K562 (cell line): ENCODE data around the gene TP53RK. TPM values are rescaled to one million over a fixed set of nuclear protein-coding genes. Genes with fewer than 3 reads are reported as not detected.
A peak's percentile ranks its signal among the peaks of the same experiment; 100 is the strongest.

ENCODE experiments used
- BRCA1 ChIP-seq, 2 experiments: fragments of 450-650 bp in 1 of 2; sonication (generic) in 1 of 2; formaldehyde crosslinking in 1 of 2; IDR thresholded peaks; 2 replicates each; pipeline versions ENCODE4 v1.5.0 to v1.6.1; 2017 to 2020; ENCODE audit warnings: mild to moderate bottlenecking in 1 of 2, missing genetic modification reagents in 1 of 2
- DEAF1 ChIP-seq: fragments of 450-650 bp; formaldehyde crosslinking; IDR thresholded peaks from 2 replicates; pipeline ENCODE4 v1.4.0; 2020; ENCODE audit warnings: mild to moderate bottlenecking, moderate library complexity
- EZH2 ChIP-seq: IDR thresholded peaks from 2 replicates; pipeline ENCODE4 v1.6.1; 2012; ENCODE audit warnings: low read depth, mild to moderate bottlenecking, inconsistent platforms, low read length, borderline replicate concordance
- HDAC3 ChIP-seq: fragments of 450-650 bp; IDR thresholded peaks from 2 replicates; pipeline ENCODE4 v1.6.1; 2018; ENCODE audit warnings: borderline replicate concordance, mild to moderate bottlenecking, moderate library complexity; ENCODE audit not compliant: partially characterized antibody
- MECOM ChIP-seq: fragments of 250-450 bp; sonication (Bioruptor Pico); IDR thresholded peaks from 2 replicates; pipeline ENCODE4 v1.8.0; 2022; ENCODE audit warnings: inconsistent platforms
- NBN ChIP-seq: fragments of 450-650 bp; IDR thresholded peaks from 2 replicates; pipeline ENCODE4 v1.6.1; 2016; ENCODE audit warnings: low read depth, mild to moderate bottlenecking
- POLR2G ChIP-seq: fragments of 200-400 bp; formaldehyde crosslinking; IDR thresholded peaks from 2 replicates; pipeline ENCODE4 v1.6.1; 2017; ENCODE audit warnings: low read depth, mild to moderate bottlenecking, antibody characterized with exemption, low read length, moderate library complexity
- REST ChIP-seq, 2 experiments: fragments of 450-650 bp; formaldehyde crosslinking in 1 of 2; IDR thresholded peaks; 2 replicates each; pipeline versions ENCODE4 v1.4.0 to v1.6.1; 2014 to 2020; ENCODE audit warnings: mild to moderate bottlenecking in 2 of 2, borderline replicate concordance in 1 of 2, low read depth in 1 of 2
- XRCC4 ChIP-seq: IDR thresholded peaks from one replicate; pipeline ENCODE4 v1.6.1; 2011; ENCODE audit not compliant: insufficient read depth, insufficient read length; ENCODE audit errors: extremely low read depth
- ZBTB33 ChIP-seq: sonication (generic); formaldehyde crosslinking; IDR thresholded peaks from 2 replicates; pipeline ENCODE4 v1.8.1; 2023; ENCODE audit warnings: mild to moderate bottlenecking, missing genetic modification reagents
- ZC3H8 ChIP-seq: fragments of 450-650 bp; IDR thresholded peaks from 2 replicates; pipeline ENCODE4 v1.6.1; 2017
- ZNF212 ChIP-seq: fragments of 450-650 bp; formaldehyde crosslinking; IDR thresholded peaks from 2 replicates; pipeline ENCODE4 v1.4.0; 2020; ENCODE audit warnings: mild to moderate bottlenecking
- polyA plus RNA-seq, 8 experiments: library from polyadenylated mRNA; depleted of rRNA in 4 of 8; stranded (reverse) in 5 of 8; unstranded in 3 of 8; fragments of >200 nt; fragmentation: Nextera tagmentation in 2 of 8; fragmentation: Illumina TruSeq in 1 of 8; extraction: Ambion mirVana in 2 of 8; extraction: Trizol in 1 of 8; gene quantifications; 2 replicates each; pipeline versions ENCODE4 v1.2.1 to v1.2.3, GENCODE V29; 2011 to 2014; ENCODE audit warnings: inconsistent platforms in 1 of 8, missing spikeins in 1 of 8
- total RNA-seq, 7 experiments: library from RNA; depleted of rRNA in 6 of 7; stranded (reverse); fragments of >200 nt in 6 of 7; fragmentation: Illumina TruSeq in 2 of 7; extraction: Trizol in 2 of 7; gene quantifications; 2 replicates each; pipeline versions ENCODE4 v1.2.1 to v1.2.3, GENCODE V29; 2011 to 2021; ENCODE audit warnings: low replicate concordance in 1 of 7
- TF ChIP-seq, protein P1 (sequence below): fragments of 250-450 bp; sonication (Bioruptor Pico); IDR thresholded peaks from 2 replicates; pipeline ENCODE4 v1.5.0; 2021

The TP53RK gene
- total and polyA plus RNA-seq, 9 of the 15 experiments (the other 6 are each of a cell fraction or from before 2014, with no cell fraction given): 2.9 to 43.5 (median 17.2) TPM

DNA sequence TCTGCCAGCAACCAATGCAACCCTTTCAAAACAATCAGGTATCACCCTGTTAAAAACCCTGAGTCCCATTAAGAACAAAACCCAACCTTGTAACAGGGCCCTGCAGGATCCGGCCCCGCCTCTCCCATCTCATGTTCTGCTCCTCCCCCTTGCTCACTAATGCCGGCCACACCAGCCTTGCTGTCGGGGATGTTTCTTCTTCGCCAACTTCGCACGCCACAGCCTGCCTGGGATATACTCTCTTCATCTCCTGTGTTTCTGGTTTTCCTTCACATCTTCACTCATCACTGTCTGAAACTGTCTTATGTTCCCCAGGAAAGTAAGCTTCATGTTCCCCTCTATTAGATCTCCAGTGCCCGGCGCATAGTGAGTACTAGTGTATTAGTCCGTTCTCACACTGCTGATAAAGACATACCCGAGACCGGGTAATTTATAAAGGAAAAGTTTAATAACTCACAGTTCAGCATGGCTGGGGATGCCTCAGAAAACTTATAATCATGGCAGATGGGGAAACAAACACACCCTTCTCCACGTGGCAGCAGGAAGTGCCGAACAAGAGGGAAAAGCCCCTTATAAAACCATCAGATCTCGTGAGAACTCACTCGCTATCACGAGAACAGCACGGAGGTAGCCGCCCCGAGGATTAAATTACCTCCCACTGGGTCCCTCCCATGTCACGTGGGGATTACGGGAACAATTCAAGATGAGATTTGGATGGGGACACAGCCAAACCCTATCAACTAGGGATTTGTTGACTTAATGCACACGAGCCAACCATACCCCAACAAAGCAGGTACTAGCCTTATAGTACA, 5.1 kb downstream of the TP53RK start (continued):
- peak; percentile 61 for TF ChIP-seq REST (IDR thresholded peaks at IDR 0.05; ENCODE audit: borderline replicate concordance)
- TF ChIP-seq REST (CRISPR knock-in tag; IDR thresholded peaks at IDR 0.05; ENCODE audit: low read depth): no peak
- TF ChIP-seq DEAF1 (CRISPR knock-in tag): no peak
- TF ChIP-seq ZC3H8: no peak
- peak; percentile 51 for TF ChIP-seq HDAC3
- TF ChIP-seq NBN: no peak
- TF ChIP-seq, protein P1, sequence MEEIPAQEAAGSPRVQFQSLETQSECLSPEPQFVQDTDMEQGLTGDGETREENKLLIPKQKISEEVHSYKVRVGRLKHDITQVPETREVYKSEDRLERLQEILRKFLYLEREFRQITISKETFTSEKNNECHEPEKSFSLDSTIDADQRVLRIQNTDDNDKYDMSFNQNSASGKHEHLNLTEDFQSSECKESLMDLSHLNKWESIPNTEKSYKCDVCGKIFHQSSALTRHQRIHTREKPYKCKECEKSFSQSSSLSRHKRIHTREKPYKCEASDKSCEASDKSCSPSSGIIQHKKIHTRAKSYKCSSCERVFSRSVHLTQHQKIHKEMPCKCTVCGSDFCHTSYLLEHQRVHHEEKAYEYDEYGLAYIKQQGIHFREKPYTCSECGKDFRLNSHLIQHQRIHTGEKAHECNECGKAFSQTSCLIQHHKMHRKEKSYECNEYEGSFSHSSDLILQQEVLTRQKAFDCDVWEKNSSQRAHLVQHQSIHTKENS (CRISPR knock-in tag): no peak
- no peak for TF ChIP-seq MECOM (CRISPR knock-in tag)
- no peak for TF ChIP-seq ZNF212 (CRISPR knock-in tag)
- TF ChIP-seq BRCA1 (IDR thresholded peaks at IDR 0.05): no peak
- TF ChIP-seq BRCA1 (CRISPR knock-in tag; IDR thresholded peaks at IDR 0.05): no peak
- 0 out of 2 replicates have a peak, but pooled peaks have one; percentile 60 for TF ChIP-seq POLR2G
- no peak for TF ChIP-seq ZBTB33
- no peak for TF ChIP-seq XRCC4
- no peak for TF ChIP-seq EZH2
